Ectodermal cell (in vitro differentiated cells): ENCODE results near the gene ARMH4.

Source experiments
- H3K27ac ChIP-seq: 2 replicates; pipeline ENCODE4 v1.7.0; 2013; ENCODE audit warnings: mild to moderate bottlenecking, low read depth, low read length; ENCODE audit not compliant: insufficient read depth, poor library complexity, severe bottlenecking
- H3K27me3 ChIP-seq: 2 replicates; pipeline ENCODE4 v1.7.0; 2013; ENCODE audit warnings: mild to moderate bottlenecking, low read length; ENCODE audit not compliant: insufficient read depth, control insufficient read depth, poor library complexity, severe bottlenecking
- H3K36me3 ChIP-seq: one replicate; pipeline ENCODE4 v1.7.0; 2013; ENCODE audit warnings: low read length; ENCODE audit not compliant: control insufficient read depth, insufficient read depth
- H3K4me1 ChIP-seq: one replicate; pipeline ENCODE4 v1.7.0; 2013; ENCODE audit warnings: low read length; ENCODE audit not compliant: control insufficient read depth, insufficient read depth
- H3K4me3 ChIP-seq: 2 replicates; pipeline ENCODE4 v1.7.0; 2013; ENCODE audit warnings: low read depth, low read length, control low read depth; ENCODE audit not compliant: insufficient read depth
- H3K9me3 ChIP-seq: 2 replicates; pipeline ENCODE4 v1.7.0; 2013; ENCODE audit warnings: mild to moderate bottlenecking, low read length, moderate library complexity; ENCODE audit not compliant: control insufficient read depth
- WGBS, 2 experiments: methylation state at CpG; one replicate each; pipeline ENCODE4 v1.1.7; 2013; ENCODE audit warnings: missing lambda C conversion rate in 2 of 2; 5-methylcytosine and 5-hydroxymethylcytosine counted together

Gene ARMH4

GRCh38 chr14:58059126-58059525 is 92.9 kb downstream of the ARMH4 start:
- Histone ChIP-seq H3K27ac (no peak overlapping the region), H3K27me3 (no peaks in the 10 kb centered on the region), H3K36me3 (no peaks in the 10 kb centered on the region), H3K4me3 (no peak overlapping the region), H3K9me3 (no peaks in the 10 kb centered on the region), H3K4me1 (peaks cover 13% of the 10 kb centered on the region)
- 92% methylated on average over 3 of the region's 3 CpGs for WGBS, 2 experiments

- H3K27me3 ChIP-seq = no peaks in the 10 kb centered on the region
- peaks cover 2% of the 10 kb centered on the region for H3K4me1 ChIP-seq
- H3K9me3 ChIP-seq = no peaks in the 10 kb centered on the region
- no peak overlapping the region for H3K27ac ChIP-seq
- no peak overlapping the region for H3K4me3 ChIP-seq
- no peaks in the 10 kb centered on the region for H3K36me3 ChIP-seq
These were observed 96.5 kb downstream of the ARMH4 start for GRCh38 chr14:58055497-58056010.

GRCh38 chr14:58054100-58054499 is 97.9 kb downstream of the ARMH4 start:
- H3K27me3 ChIP-seq = no peaks in the 10 kb centered on the region
- H3K27ac ChIP-seq = no peak overlapping the region
- no peaks in the 10 kb centered on the region for H3K4me1 ChIP-seq
- 82 to 86% methylated on average over 3 of the region's 3 CpGs for WGBS, 2 experiments
- no peak overlapping the region for H3K4me3 ChIP-seq
- H3K9me3 ChIP-seq = no peaks in the 10 kb centered on the region
- H3K36me3 ChIP-seq = no peaks in the 10 kb centered on the region

GRCh38 chr14:58048219-58048618 is 103.8 kb downstream of the ARMH4 start:
- Histone ChIP-seq H3K36me3 (no peaks in the 10 kb centered on the region), H3K27me3 (no peaks in the 10 kb centered on the region), H3K4me1 (no peaks in the 10 kb centered on the region), H3K27ac (no peak overlapping the region), H3K4me3 (no peak overlapping the region), H3K9me3 (no peaks in the 10 kb centered on the region)
- WGBS, 2 experiments = 92 to 97% methylated on average over 5 of the region's 5 CpGs

GRCh38 chr14:58027904-58028303 is 124.1 kb downstream of the ARMH4 start:
- no peak overlapping the region for H3K27ac ChIP-seq
- no peaks in the 10 kb centered on the region for H3K4me1 ChIP-seq
- no peaks in the 10 kb centered on the region for H3K36me3 ChIP-seq
- H3K9me3 ChIP-seq = no peaks in the 10 kb centered on the region
- no peaks in the 10 kb centered on the region for H3K27me3 ChIP-seq
- H3K4me3 ChIP-seq = no peak overlapping the region

- WGBS, 2 experiments = 94 to 100% methylated on average over 1 of the region's 1 CpG
- Histone ChIP-seq H3K36me3 (no peaks in the 10 kb centered on the region), H3K27me3 (no peaks in the 10 kb centered on the region), H3K4me1 (no peaks in the 10 kb centered on the region), H3K27ac (no peak overlapping the region), H3K9me3 (no peaks in the 10 kb centered on the region), H3K4me3 (no peak overlapping the region)
These were observed 125.0 kb downstream of the ARMH4 start for GRCh38 chr14:58026967-58027366.

GRCh38 chr14:58026219-58026618 is 125.8 kb downstream of the ARMH4 start:
- Histone ChIP-seq H3K9me3 (no peaks in the 10 kb centered on the region), H3K36me3 (no peaks in the 10 kb centered on the region), H3K4me1 (no peaks in the 10 kb centered on the region), H3K4me3 (no peak overlapping the region), H3K27ac (no peak overlapping the region), H3K27me3 (no peaks in the 10 kb centered on the region)
- WGBS, 2 experiments = 82 to 85% methylated on average over 1 of the region's 1 CpG

- no peaks in the 10 kb centered on the region for H3K9me3 ChIP-seq
- H3K27me3 ChIP-seq = no peaks in the 10 kb centered on the region
- peaks cover 3% of the 10 kb centered on the region for H3K4me1 ChIP-seq
- no peaks in the 10 kb centered on the region for H3K36me3 ChIP-seq
- no peak overlapping the region for H3K4me3 ChIP-seq
- H3K27ac ChIP-seq = no peak overlapping the region
- WGBS, 2 experiments = 93 to 96% methylated on average over 2 of the region's 2 CpGs
These were observed 137.2 kb downstream of the ARMH4 start for GRCh38 chr14:58014778-58015177.

- 91 to 93% methylated on average over 2 of the region's 2 CpGs for WGBS, 2 experiments
These were observed 149.4 kb downstream of the ARMH4 start for GRCh38 chr14:58002618-58003017.

GRCh38 chr14:57999979-58000378 is 152.0 kb downstream of the ARMH4 start:
- Histone ChIP-seq H3K27ac (no peak overlapping the region), H3K36me3 (no peaks in the 10 kb centered on the region), H3K27me3 (no peaks in the 10 kb centered on the region), H3K4me3 (no peak overlapping the region), H3K4me1 (no peaks in the 10 kb centered on the region), H3K9me3 (no peaks in the 10 kb centered on the region)
- WGBS, 2 experiments = 100% methylated on average over 1 of the region's 1 CpG; no CpG with 5 or more reads in 1 of the 2 experiments

More at GRCh38 chr14:58002618-58003017, 149.4 kb downstream of the ARMH4 start:
- no peaks in the 10 kb centered on the region for H3K9me3 ChIP-seq
- no peak overlapping the region for H3K4me3 ChIP-seq
- H3K27me3 ChIP-seq = no peaks in the 10 kb centered on the region
- no peaks in the 10 kb centered on the region for H3K4me1 ChIP-seq
- no peaks in the 10 kb centered on the region for H3K36me3 ChIP-seq
- H3K27ac ChIP-seq = no peak overlapping the region

GRCh38 chr14:57999471-57999870 is 152.5 kb downstream of the ARMH4 start:
- Histone ChIP-seq H3K4me1 (no peaks in the 10 kb centered on the region), H3K9me3 (no peaks in the 10 kb centered on the region), H3K27me3 (no peaks in the 10 kb centered on the region), H3K27ac (no peak overlapping the region), H3K4me3 (no peak overlapping the region), H3K36me3 (no peaks in the 10 kb centered on the region)
- 90 to 96% methylated on average over 2 of the region's 2 CpGs for WGBS, 2 experiments
